ENCODE measurements around the gene DGKB.

DGKB gene

GRCh38 chr7:14767716-14768425 is 134.7 kb downstream of the DGKB start:
- Mint-ChIP-seq H3K27me3 (no peaks in the 10 kb centered on the region), H3K36me3 (no peaks in the 10 kb centered on the region), H3K9me3 (ENCODE audit: low read depth) (no peaks in the 10 kb centered on the region), H3K4me1 (ENCODE audit: low read depth) (no peaks in the 10 kb centered on the region), H3K27ac (no peak overlapping the region), H3K4me3 (no peak overlapping the region)

GRCh38 chr7:14766747-14767146 is 135.8 kb downstream of the DGKB start:
- Mint-ChIP-seq H3K36me3 (no peaks in the 10 kb centered on the region), H3K27me3 (no peaks in the 10 kb centered on the region), H3K27ac (no peak overlapping the region), H3K4me1 (ENCODE audit: low read depth) (no peaks in the 10 kb centered on the region), H3K9me3 (ENCODE audit: low read depth) (no peaks in the 10 kb centered on the region), H3K4me3 (no peak overlapping the region)

- H3K27me3 Mint-ChIP-seq: no peaks in the 10 kb centered on the region
- no peaks in the 10 kb centered on the region for H3K9me3 Mint-ChIP-seq (ENCODE audit: low read depth)
Observed at GRCh38 chr7:14765731-14766130, 136.8 kb downstream of the DGKB start.

GRCh38 chr7:14762561-14762960 is 140.0 kb downstream of the DGKB start:
- no peaks in the 10 kb centered on the region for H3K27me3 Mint-ChIP-seq
- H3K4me1 Mint-ChIP-seq (ENCODE audit: low read depth): no peaks in the 10 kb centered on the region
- no peaks in the 10 kb centered on the region for H3K9me3 Mint-ChIP-seq (ENCODE audit: low read depth)
- H3K36me3 Mint-ChIP-seq: no peaks in the 10 kb centered on the region
- H3K27ac Mint-ChIP-seq: no peak overlapping the region
- H3K4me3 Mint-ChIP-seq: no peak overlapping the region

More at GRCh38 chr7:14765731-14766130, 136.8 kb downstream of the DGKB start:
- H3K4me1 Mint-ChIP-seq (ENCODE audit: low read depth): no peaks in the 10 kb centered on the region
- H3K4me3 Mint-ChIP-seq: no peak overlapping the region
- H3K27ac Mint-ChIP-seq: no peak overlapping the region
- no peaks in the 10 kb centered on the region for H3K36me3 Mint-ChIP-seq

GRCh38 chr7:14761510-14762296 is 140.8 kb downstream of the DGKB start:
- Mint-ChIP-seq H3K36me3 (no peaks in the 10 kb centered on the region), H3K4me3 (no peak overlapping the region), H3K27me3 (no peaks in the 10 kb centered on the region), H3K27ac (no peak overlapping the region), H3K9me3 (ENCODE audit: low read depth) (no peaks in the 10 kb centered on the region), H3K4me1 (ENCODE audit: low read depth) (no peaks in the 10 kb centered on the region)

- no peak overlapping the region for H3K27ac Mint-ChIP-seq
- H3K9me3 Mint-ChIP-seq (ENCODE audit: low read depth): no peaks in the 10 kb centered on the region
- no peaks in the 10 kb centered on the region for H3K36me3 Mint-ChIP-seq
- H3K27me3 Mint-ChIP-seq: no peaks in the 10 kb centered on the region
- no peaks in the 10 kb centered on the region for H3K4me1 Mint-ChIP-seq (ENCODE audit: low read depth)
- H3K4me3 Mint-ChIP-seq: no peak overlapping the region
Observed at GRCh38 chr7:14760730-14761478, 141.6 kb downstream of the DGKB start.

GRCh38 chr7:14759785-14760184 is 142.8 kb downstream of the DGKB start:
- Mint-ChIP-seq H3K36me3 (no peaks in the 10 kb centered on the region), H3K9me3 (ENCODE audit: low read depth) (no peaks in the 10 kb centered on the region), H3K27ac (no peak overlapping the region), H3K4me3 (no peak overlapping the region), H3K27me3 (no peaks in the 10 kb centered on the region), H3K4me1 (ENCODE audit: low read depth) (no peaks in the 10 kb centered on the region)

GRCh38 chr7:14754631-14755030 is 147.9 kb downstream of the DGKB start:
- no peaks in the 10 kb centered on the region for H3K9me3 Mint-ChIP-seq (ENCODE audit: low read depth)
- no peaks in the 10 kb centered on the region for H3K4me1 Mint-ChIP-seq (ENCODE audit: low read depth)
- no peak overlapping the region for H3K4me3 Mint-ChIP-seq
- no peaks in the 10 kb centered on the region for H3K27me3 Mint-ChIP-seq
- no peaks in the 10 kb centered on the region for H3K36me3 Mint-ChIP-seq
- H3K27ac Mint-ChIP-seq: no peak overlapping the region

- H3K27ac Mint-ChIP-seq: no peak overlapping the region
- H3K4me3 Mint-ChIP-seq: no peak overlapping the region
- no peaks in the 10 kb centered on the region for H3K9me3 Mint-ChIP-seq (ENCODE audit: low read depth)
- no peaks in the 10 kb centered on the region for H3K4me1 Mint-ChIP-seq (ENCODE audit: low read depth)
- H3K36me3 Mint-ChIP-seq: no peaks in the 10 kb centered on the region
- H3K27me3 Mint-ChIP-seq: no peaks in the 10 kb centered on the region
Observed at GRCh38 chr7:14752301-14752700, 150.2 kb downstream of the DGKB start.

- H3K27me3 Mint-ChIP-seq: no peaks in the 10 kb centered on the region
- H3K4me3 Mint-ChIP-seq: no peak overlapping the region
- H3K9me3 Mint-ChIP-seq (ENCODE audit: low read depth): no peaks in the 10 kb centered on the region
- no peak overlapping the region for H3K27ac Mint-ChIP-seq
- no peaks in the 10 kb centered on the region for H3K36me3 Mint-ChIP-seq
- H3K4me1 Mint-ChIP-seq (ENCODE audit: low read depth): no peaks in the 10 kb centered on the region
Observed at GRCh38 chr7:14751461-14751860, 151.1 kb downstream of the DGKB start.

GRCh38 chr7:14748461-14748860 is 154.1 kb downstream of the DGKB start:
- H3K27me3 Mint-ChIP-seq: no peaks in the 10 kb centered on the region
- H3K36me3 Mint-ChIP-seq: no peaks in the 10 kb centered on the region
- H3K9me3 Mint-ChIP-seq (ENCODE audit: low read depth): peaks cover 8% of the 10 kb centered on the region
- no peak overlapping the region for H3K4me3 Mint-ChIP-seq
- no peaks in the 10 kb centered on the region for H3K4me1 Mint-ChIP-seq (ENCODE audit: low read depth)
- H3K27ac Mint-ChIP-seq: no peak overlapping the region

- Mint-ChIP-seq H3K36me3 (no peaks in the 10 kb centered on the region), H3K4me3 (no peak overlapping the region)
Observed at GRCh38 chr7:14747701-14748100, 154.8 kb downstream of the DGKB start.

GRCh38 chr7:14745076-14745475 is 157.5 kb downstream of the DGKB start:
- Mint-ChIP-seq H3K27me3 (no peaks in the 10 kb centered on the region), H3K27ac (no peak overlapping the region), H3K36me3 (no peaks in the 10 kb centered on the region), H3K9me3 (ENCODE audit: low read depth) (peaks cover 14% of the 10 kb centered on the region), H3K4me3 (no peak overlapping the region), H3K4me1 (ENCODE audit: low read depth) (no peaks in the 10 kb centered on the region)

More at GRCh38 chr7:14747701-14748100, 154.8 kb downstream of the DGKB start:
- H3K27me3 Mint-ChIP-seq: no peaks in the 10 kb centered on the region
- no peak overlapping the region for H3K27ac Mint-ChIP-seq
- peaks cover 10% of the 10 kb centered on the region for H3K9me3 Mint-ChIP-seq (ENCODE audit: low read depth)
- H3K4me1 Mint-ChIP-seq (ENCODE audit: low read depth): no peaks in the 10 kb centered on the region

- Mint-ChIP-seq H3K27me3 (no peaks in the 10 kb centered on the region), H3K4me3 (no peak overlapping the region), H3K9me3 (ENCODE audit: low read depth) (peaks cover 14% of the 10 kb centered on the region), H3K4me1 (ENCODE audit: low read depth) (no peaks in the 10 kb centered on the region), H3K27ac (no peak overlapping the region), H3K36me3 (no peaks in the 10 kb centered on the region)
Observed at GRCh38 chr7:14740606-14741005, 161.9 kb downstream of the DGKB start.

GRCh38 chr7:14739841-14740185 is 162.7 kb downstream of the DGKB start:
- no peaks in the 10 kb centered on the region for H3K36me3 Mint-ChIP-seq
- no peak overlapping the region for H3K4me3 Mint-ChIP-seq
- H3K27me3 Mint-ChIP-seq: no peaks in the 10 kb centered on the region
- H3K4me1 Mint-ChIP-seq (ENCODE audit: low read depth): no peaks in the 10 kb centered on the region
- H3K9me3 Mint-ChIP-seq (ENCODE audit: low read depth): peaks cover 14% of the 10 kb centered on the region
- H3K27ac Mint-ChIP-seq: no peak overlapping the region
